Measurements from ENCODE around the gene FBXW11.

GRCh38 chr5:172046593-172046992 is 40.2 kb upstream of the FBXW11 start:
- TF ChIP-seq CTCF (IDR thresholded peaks at IDR 0.05 in 2 of 3, conservative IDR thresholded peaks at IDR 0.05 in 1 of 3; ENCODE audit: borderline replicate concordance in 1 of 3, insufficient read depth in 1 of 3, low read depth in 2 of 3, low read length in 2 of 3) (no peak), SIN3A (IDR thresholded peaks at IDR 0.05; ENCODE audit: low read depth) (no peak), EZH2 (IDR thresholded peaks at IDR 0.05) (no peak), ZNF274 (IDR thresholded peaks at IDR 0.05; ENCODE audit: low read depth, low read length) (no peak), ELF1 (IDR thresholded peaks at IDR 0.05; ENCODE audit: borderline replicate concordance, low read depth) (no peak), MAX (IDR thresholded peaks at IDR 0.05) (no peak), EGR1 (IDR thresholded peaks at IDR 0.05; ENCODE audit: low read depth) (no peak)
